Renal pelvis (tissue), 4 donors: Measurements from ENCODE around the gene MPRIP. TPM values are rescaled to one million over a fixed set of nuclear protein-coding genes. Genes with fewer than 3 reads are reported as not detected.
A peak's percentile ranks its signal among the peaks of the same experiment; 100 is the strongest.

Source experiments
- DNase-seq: peaks from one replicate; pipeline ENCODE4 v3.0.0-alpha.2; 2013
- polyA plus RNA-seq, 3 donors: library from polyadenylated mRNA; unstranded; fragments of 120-200 nt; gene quantifications; one replicate each; pipeline ENCODE4 v1.2.1, GENCODE V29; 2013; ENCODE audit not compliant: insufficient read length in 3 of 3

The MPRIP gene
- polyA plus RNA-seq, 3 donors: 164 to 176 (median 171) TPM

DNA sequence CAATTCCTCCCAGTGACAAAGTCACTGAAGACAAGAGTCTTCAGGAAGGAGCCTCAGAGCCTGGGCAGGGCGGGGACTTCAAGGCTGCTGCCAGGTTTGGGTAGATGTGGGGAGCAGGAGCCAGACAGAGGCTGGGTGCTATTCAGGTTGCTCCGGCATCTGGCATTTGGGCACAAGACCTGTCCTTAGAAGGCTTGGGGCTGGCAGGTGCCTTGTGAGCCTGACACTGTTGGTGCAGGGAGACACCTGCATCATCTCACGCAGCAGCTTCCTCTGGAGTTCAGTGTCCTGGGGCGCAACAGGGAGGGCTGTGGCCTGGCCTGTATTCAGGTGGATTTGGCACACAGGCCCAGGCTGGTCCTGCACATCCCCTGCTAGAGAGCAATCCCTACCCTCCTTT lies 65.0 kb downstream of the MPRIP start:
- DNase-seq: no peak

DNA sequence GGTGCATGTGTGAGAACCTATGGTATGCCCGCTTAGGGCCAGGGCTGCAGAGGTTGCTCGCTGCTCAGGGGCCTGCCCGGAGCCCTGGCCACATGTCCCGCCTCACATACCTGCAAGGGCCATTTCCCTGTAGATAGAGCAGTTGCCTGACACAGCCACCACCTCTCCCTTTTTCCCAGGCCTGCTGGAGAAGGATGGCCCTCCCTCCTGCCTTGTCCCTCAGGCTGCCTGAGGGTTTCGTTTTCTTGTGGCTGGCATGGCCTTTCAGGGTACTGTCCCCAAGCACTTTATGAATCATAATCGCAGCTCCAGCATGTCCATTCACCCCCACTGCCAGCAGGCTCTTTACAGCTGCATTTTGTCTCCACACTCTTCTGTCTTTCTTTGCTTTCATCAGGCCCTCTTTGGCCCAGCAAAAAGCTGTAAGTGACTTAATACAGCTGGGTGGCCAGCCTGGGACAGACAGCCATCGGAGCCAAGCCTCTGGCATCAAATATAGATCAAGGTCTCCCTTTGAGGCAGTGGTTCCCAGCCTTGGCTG lies 65.7 kb downstream of the MPRIP start:
- no peak for DNase-seq

DNA sequence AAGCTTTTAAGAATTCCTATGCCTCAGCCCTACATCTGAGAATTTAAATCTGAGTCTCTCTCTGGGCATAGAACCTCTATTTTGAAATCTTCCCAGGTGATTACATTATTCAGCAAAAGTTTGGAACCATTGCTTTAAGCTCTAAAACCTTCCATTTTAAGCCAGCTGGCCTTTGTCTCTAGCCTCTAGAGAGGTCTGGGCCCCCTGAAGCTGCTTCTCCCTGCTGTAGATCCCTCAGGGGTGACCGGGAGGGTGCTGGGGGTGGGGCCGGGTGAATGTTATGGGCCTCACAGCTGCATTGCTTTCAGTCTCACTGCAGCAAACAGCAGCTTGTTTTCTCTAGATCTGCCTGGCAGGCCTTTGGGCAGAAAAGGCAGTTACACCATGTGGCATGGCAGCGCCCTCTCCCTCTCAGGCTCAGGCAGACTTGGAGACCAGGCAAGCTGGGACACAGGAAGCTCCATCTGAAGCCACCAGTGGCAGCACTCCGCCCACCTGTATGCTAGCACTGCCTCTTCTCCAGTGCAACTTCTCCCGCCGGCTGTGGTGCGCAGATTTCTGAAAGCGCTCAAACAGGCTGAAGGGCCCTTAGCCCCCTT lies 66.3 kb downstream of the MPRIP start:
- DNase-seq: no peak

DNA sequence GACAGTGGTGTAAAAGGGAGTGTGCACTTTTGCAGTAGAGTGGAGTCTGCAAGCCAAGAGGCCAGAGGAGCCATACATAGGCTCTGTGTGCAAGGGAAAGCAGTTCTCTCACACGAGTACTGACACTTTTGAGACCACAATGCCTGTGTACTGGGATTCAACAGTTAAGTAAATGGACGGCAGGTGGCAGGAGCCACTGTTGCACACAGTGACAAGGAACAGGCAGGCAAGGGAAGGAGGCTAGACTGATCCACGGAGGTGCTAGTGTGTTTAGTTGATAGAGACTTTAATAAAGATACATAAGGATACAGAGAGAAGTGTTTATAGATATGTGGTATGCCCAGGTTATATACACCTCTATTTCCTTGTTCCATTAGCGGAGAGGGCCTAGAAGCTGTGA lies 67.0 kb downstream of the MPRIP start:
- no peak for DNase-seq

DNA sequence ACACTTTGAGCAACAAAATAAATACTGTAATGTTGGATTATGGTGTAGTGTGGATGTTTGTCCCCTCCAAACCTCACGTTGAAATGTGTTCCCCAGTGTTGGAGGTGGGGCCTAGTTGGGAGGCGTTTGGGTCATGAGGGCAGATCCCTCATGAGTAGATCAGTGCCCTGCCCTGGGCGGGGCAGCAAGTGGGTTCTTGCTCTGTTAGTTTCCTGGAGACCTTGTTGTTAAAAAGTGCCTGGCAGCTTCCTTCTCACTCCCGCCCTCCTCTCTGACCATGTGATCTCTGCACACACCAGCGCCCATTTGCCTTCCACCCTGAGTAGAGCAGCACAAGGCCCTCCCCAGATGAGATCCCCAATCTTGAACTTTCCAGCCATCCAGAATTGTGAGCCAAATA lies 67.7 kb downstream of the MPRIP start:
- DNase-seq: no peak

DNA sequence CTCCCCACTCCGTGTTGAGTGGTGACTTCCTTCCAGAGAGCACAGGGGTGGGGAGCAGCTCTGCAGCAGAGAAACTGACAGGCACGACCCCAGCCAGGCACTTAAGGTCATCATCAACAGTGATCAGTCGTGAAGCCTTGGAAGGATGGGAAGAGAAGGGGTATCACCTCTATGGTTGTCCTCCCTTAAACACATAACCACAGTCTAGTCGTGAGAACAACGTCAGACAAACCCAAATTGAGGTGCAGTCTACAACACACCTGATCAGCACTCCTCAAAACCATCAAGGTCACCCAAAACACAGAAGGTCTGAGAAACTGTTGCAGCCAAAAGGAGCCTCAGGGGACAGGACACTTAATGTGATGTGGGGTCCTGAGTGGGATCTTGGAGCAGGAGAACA lies 68.3 kb downstream of the MPRIP start:
- no peak for DNase-seq

DNA sequence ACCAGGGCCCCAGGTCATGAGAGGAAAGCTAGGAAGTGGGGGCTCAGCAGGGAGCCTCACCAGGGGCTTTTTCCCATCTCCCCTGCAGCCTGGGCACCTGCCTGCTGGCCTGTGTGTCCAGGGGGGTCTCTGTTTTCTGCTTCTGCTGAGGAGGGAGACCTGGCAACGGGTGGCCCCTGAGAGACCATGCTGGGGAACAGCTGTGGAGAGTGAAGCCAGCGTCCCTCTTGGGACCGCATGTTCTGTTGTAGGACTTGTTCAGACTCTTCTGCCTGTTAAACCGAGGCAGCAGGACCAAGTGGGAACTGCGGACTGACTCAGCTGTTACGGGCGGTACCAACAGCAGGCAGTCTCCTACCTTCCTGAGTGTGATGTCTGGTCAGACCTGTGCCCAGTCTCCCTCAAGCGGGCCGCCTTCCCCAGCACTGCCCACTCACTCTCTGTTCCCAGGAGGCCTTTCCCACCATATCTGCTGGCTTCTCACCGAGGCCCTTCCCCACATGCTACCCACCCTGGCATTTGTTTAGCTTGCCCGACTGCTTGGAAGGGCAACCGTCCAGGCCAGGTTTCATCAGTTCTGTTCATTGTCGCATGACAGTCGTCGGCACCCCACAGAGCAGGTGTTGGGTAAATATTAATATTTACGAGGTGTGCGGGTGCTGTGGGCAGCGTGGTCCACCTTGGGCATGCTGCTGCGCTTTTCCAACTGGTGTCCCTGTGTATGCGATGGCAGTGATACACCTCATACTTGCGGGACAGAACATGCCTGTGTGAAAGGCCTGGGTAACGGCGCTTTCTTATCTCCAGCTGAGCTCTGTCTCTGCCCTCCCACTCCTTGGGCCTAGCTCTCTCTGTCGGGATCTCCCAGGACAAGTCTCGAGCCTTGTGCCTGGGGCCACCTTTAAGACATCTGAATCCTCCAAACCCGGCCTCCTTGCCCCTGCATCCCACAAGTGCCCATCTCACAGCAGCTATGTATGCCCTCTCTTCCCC lies 69.4 kb downstream of the MPRIP start:
- no peak for DNase-seq

DNA sequence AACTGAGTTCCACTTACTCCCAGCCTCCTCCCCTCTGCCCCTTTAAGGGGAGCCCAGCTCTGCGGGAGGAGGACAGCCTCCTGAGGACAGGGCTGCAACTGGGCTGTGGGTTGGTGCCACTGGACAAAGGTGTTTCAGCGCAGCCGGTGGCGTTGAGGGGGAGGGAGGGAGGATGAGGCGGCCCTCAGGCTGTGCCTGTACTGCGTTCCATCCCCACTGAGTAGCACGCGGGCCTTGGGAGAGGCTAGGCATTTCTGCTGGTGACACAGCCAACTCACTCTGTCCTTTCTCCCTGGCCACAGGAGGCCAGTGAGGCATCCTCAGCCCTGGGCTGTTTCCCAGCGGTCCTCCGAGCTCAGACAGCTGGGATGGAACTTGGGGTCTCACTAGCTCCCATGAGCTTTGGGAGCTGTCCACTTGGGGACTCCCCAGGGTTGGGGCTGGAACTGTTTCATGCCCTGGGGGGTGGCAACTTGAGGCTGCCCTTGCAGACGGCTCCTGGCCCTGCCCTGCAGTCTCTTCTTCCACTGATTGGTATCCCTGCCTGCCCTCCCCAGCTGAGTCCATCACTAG lies 70.5 kb downstream of the MPRIP start:
- no peak for DNase-seq

DNA sequence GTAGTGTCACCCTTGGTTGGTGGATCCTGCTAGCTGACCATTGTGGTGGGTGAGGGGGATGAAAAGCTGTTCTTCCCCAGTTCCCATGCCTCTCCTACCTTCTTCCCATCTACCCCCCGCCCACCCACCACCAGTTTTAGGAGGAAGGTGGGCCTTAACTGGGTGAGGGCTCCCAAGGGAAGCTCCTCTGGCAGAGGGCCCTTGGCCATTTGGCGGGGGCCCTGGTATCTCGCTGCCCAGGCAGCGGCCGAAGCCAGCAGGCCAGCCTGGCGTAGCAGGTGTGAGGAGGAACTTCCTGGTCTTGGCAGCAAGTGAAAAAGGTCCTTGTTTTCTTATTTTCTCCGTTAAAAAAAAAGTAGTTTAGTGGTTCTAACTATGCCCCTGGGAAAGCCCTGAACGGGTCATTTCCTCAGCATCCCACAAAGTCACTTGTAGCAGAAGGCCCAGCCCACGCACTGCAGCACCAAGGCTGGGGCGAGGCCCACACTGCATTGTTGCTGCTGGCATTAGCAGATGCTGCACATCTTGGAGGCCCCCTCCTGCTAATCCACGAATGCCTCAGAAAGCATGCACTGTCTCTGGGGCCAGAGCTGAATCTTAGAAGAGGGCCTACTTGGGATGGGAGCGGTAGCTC lies 72.5 kb downstream of the MPRIP start:
- DNase-seq: no peak

DNA sequence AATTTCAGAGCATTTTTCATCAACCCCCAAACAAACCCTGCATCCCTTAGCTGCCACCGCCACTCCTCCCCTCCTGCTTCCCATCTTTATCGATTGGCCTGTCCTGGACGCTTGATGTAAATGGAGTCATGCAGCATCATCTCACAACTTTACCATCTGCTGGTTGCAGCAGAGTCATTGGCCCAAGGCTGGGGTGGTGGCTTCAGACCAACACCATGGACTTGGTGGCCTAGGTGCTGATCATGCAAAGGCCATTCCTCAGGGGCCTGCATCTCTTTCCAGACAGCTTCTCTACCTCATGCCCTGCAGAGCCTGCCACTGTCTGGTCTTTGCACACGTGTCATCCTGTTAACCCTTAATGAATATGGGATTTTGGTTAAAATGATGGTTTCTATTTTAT lies 73.4 kb downstream of the MPRIP start:
- no peak for DNase-seq

DNA sequence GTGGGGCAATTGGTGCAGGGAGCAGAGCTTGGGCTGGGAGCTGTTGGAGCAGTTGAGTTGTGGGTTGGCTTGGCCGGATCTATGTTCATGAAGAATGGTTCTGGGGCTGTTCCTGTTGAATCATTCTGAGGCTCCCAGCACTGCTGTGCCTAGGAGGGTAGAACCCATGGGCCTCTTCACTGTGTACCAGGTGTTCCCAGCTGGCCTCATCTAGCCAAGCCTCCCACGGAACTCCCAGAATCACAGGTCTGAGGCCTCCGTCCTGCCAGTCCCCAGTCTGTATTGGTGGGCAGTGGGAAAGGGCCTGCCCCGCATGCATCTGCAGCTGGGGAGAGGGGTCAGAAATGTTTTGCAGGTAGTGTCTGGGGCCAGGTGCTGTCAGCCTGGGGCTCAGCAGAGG lies 74.1 kb downstream of the MPRIP start:
- DNase-seq: no peak

DNA sequence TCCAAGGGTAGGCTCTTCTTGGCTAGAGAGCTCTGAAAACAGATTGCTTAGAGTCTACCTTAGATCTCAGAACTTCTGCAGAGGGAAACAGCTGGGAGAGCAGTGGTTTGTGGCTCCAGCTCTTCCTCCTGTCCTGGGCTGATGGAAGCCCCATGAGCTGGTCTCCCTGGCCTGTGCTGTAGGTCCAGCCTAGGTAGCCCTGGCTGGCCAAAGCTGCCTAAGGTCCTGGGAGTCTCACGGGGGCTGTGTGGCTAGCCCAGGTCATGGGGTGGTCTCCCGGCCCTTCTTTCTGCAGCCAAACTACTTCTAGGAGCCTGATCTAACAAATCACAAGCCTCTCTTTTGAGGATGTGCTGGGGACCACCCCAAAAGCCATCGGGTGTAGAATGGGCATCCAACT lies 75.7 kb downstream of the MPRIP start:
- no peak for DNase-seq

DNA sequence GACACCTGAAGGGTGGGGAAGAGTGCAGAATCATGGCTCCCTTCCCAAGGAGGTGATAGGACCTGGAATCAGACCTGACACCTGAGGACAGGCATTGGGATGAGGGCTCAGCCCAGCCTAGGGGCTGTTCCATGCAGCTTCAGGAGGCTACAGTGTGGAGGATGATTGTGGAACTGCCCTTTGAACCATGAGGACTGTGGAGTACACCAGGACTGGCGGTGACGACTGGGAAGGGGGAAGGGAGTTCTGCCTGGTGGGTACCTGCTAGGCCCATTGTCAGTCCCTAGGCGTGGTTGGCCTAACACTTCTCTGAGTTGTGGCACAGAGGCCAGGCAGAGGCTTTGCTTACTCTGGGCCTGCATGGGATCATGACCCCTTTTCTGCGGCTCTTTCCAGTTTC lies 76.1 kb downstream of the MPRIP start:
- DNase-seq: no peak

DNA sequence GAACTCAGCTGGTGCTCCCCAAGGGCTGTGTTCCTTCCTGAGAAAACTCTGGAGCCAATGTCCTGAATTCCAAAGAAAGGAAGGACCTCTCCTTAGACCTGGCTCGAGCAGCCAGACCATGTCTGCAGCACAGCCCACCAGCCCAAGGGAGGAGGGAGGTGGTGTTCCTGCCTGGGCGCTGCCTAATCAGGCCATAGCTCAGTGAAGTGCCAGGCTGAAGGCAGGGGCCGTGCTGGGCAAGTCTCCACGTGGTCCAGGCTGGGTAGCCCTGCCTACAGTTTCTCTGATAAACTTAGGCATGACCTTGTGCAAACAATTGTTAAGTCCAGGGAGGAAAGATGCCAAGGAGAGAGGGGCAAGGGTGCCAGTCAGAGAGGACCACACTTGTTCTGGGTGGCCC lies 76.8 kb downstream of the MPRIP start:
- no peak for DNase-seq

DNA sequence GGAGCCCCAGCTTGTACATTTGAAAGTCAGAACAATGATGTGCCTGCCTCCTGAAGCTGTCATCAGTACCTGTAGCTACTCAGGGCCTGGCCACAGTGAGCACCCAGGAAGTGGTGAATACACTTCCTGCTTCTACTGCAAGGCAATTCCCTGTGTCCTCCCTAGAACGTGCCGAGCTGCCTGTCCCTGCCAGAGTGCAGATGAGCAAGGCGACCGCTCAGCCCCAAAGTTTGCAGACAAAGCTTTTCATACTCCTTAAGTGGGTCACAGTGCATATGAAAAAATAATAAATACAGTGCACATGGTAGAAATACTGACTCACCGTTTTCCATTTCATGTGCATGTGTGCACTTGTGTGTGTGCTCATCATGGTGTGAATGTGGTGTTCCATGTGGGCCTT lies 77.3 kb downstream of the MPRIP start:
- no peak for DNase-seq

DNA sequence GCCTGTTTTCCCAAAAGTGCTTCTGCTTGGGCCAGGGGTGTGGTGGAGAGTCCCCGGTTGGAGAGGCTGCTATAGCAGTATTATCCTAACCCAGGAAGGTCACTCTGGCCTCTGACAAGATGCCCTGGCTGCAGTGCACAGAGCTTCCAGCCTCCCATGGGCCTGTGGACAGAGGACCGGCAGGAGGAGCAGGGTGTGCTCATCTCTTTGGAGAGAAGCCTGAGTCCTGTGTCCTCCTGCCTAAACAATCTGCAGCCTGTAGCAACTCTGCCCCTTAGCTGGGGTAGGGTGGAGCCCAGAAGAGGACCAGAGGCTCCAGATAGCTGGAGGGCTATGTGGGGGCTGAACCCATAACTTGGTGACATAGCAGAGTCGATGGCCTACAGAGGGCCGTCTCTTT lies 78.0 kb downstream of the MPRIP start:
- no peak for DNase-seq

DNA sequence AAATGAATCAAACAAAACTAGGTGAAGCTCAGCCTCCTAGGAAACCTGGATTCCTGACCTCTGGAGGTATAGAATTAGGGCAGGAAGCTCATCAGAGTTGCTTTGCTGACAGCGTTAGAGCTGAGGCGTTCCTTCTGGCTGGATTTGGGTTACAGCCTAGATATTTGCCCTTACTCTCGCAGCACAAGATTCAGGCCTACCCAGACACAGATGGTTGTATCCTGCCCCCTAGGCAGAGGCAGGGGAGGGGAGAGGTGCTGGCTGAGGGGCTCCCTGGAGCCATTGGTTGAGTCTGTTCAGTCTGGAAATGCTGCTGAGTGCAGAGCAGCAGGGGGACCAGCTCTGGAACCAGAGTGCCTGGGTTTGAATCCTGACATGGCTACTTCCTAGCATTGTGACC lies 78.4 kb downstream of the MPRIP start:
- peak; percentile 62 for DNase-seq

DNA sequence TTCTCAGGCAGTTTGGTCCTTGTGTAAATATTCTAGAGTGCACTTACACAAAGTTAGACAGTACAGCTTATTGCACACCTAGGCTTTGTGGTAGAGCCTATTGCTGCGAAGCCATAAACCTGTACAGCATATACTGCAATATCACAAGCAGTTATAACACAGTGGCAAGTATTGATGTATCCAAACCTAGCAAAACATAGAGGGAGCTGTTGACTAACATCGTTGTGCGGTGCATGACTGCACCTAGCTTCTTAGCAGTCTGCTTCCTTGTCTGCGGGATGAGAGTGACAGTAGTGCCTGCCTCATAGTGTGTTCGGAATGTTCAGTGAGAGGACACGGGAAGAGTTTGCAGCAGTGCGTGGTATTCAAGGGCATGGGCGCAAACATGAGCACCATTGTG lies 78.9 kb downstream of the MPRIP start:
- no peak for DNase-seq

DNA sequence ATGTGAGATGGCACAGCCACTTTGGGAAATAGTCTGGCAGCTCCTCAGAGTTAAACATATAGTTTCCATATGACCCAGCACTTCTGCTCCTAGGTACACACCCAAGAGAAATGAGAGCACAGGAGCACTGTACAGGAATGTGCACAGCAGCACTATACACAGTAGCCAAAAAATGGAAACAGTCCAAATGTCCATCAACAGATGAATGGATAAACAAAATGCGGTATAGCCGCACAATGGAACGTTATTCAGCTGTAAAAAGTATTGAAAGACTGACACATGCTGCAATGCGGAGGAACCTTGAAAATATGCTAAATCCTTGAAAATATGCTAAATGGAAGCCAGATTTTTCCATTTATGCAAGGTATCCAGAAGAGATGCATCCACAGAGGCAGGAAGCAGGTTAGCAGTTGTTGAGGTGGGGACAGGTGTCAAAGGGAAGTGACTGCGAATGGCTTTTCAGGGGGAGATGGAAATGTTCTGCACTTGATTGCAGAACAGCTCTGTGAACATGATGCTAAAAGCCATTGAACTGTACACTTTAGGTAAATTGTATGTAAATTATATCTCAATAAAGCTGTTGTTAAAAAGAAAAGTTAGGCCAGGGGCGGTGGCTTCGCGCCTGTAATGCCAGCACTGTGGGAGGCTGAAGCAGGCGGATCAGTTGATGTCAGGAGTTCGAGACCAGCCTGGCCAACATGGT lies 80.7 kb downstream of the MPRIP start:
- no peak for DNase-seq

DNA sequence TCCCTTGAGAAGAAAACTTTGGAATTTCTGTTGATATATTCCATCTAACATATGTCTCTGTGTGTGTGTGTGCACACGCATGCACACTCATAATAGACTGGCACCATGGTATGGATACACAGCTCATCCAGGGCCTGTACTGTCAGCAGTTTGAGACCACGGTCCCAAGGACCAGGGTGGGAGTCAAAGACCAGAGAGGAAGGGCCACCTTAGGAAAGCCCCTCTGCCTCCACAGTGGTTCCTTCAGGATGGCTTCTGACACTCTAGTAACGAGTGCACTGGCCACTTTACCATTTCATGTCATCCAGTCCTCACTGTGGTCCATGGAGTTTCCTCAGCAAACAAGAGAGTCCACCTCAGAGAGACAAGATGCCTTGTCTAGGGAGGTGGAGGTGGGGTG lies 82.1 kb downstream of the MPRIP start:
- DNase-seq: no peak

DNA sequence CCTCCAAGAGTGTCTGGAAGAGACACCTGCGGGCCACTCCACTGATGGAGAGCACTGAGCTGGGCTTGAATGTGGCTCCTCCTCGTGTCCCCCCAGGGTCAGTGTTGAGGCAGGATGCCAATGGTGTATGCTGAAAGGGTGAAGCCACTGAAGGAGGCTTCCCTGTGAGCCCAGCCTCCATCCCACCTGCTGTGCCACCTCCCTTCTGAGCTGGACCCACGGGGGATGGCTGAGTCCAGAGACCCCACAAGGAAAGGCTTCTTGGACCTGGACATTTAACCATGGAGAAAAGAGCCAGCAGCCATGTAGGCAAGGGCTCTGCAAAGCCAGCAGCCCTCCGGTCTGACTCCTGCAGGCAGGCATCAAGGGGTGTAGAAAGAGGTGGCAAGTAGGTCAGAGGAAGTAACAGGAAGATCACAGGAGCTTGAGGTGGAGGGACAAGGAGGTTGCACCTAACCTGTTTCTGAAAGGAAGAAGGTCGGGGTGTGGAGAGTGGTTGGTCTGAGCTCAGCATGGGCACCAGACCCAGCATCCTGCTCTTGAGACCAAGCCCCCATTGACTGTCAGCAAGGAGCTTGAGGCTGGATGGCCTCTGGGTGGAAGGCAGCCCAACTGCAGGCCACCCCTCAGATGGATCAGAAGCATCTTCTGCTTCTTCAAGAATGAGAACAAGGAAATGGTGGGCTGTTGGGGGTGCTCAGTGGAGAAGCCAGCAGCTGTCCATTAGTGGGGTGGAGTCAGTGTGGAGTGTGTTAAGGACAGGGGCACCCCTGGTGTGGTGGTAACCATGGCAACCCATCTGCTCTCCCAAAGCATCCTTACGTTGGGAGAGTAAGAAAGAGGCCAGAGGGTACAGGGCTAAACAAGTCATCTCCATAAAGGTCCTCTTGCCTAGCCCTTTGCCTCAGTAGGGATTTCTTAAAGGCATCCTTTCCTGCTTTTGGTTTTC lies 83.2 kb downstream of the MPRIP start:
- DNase-seq: no peak
